Pancreas (tissue), 10 donors: ENCODE measurements around the gene CHST1. TPM values are rescaled to one million over a fixed set of nuclear protein-coding genes. Genes with fewer than 3 reads are reported as not detected.

ENCODE experiments used
- ATAC-seq, 4 donors: fragments of 200-7000 bp; cut with Tn5 transposase; one replicate each; pipeline versions ENCODE4 v1.8.0 to v1.9.1; 2020; ENCODE audit warnings: mild to moderate bottlenecking in 4 of 4, moderate library complexity in 4 of 4
- DNase-seq, 6 donors: peaks; one replicate each; pipeline ENCODE4 v3.0.0-alpha.2; 2020
- FAIRE-seq: peaks from 2 replicates; lab custom pipeline; 2012; peaks lifted over from hg19 to GRCh38; lab: Jason Lieb, UNC
- H3K27ac ChIP-seq, 4 donors: fragments of 200-600 bp; sonication (generic); 1 replicate in 3 of 4; 2 replicates in 1 of 4; pipeline versions ENCODE4 v1.5.0 to v1.8.0; 2020
- H3K27me3 ChIP-seq, 4 donors: fragments of 200-600 bp; one replicate each; pipeline ENCODE4 v1.8.0; 2021
- H3K36me3 ChIP-seq, 3 donors: fragments of 200-600 bp; sonication (generic) in 1 of 3; one replicate each; pipeline versions ENCODE4 v1.5.0 to v1.8.0; 2020 to 2021
- H3K4me1 ChIP-seq, 3 donors: fragments of 200-600 bp; one replicate each; pipeline ENCODE4 v1.8.0; 2021
- H3K4me3 ChIP-seq, 4 donors: fragments of 200-600 bp; sonication (generic) in 2 of 4; one replicate each; pipeline versions ENCODE4 v1.5.0 to v1.8.0; 2020 to 2021
- H3K9me3 ChIP-seq, 4 donors: fragments of 200-600 bp; one replicate each; pipeline ENCODE4 v1.8.0; 2021
- CTCF ChIP-seq, 4 donors: fragments of 200-600 bp; sonication (generic) in 3 of 4; IDR thresholded peaks; one replicate each; pipeline versions ENCODE4 v1.5.0 to v1.8.0; 2021; ENCODE audit warnings: antibody characterized with exemption in 4 of 4
- WGBS, 2 donors: extraction: QIAGEN DNeasy Blood & Tissue Kit; methylation state at CpG; one replicate each; pipeline ENCODE4 v1.1.7; 2013; 5-methylcytosine and 5-hydroxymethylcytosine counted together
- intact Hi-C, 3 donors: fragments of 100-400 bp; cut with DNase I; formaldehyde crosslinking; loops; one replicate each; pipeline versions ENCODE4 v1.11.1 to v1.14.2; 2022
- polyA plus RNA-seq, 2 donors: library from polyadenylated mRNA; stranded (reverse); fragments of 200-250 nt; gene quantifications; one replicate each; pipeline ENCODE4 v1.2.3, GENCODE V29; 2013
- total RNA-seq, 6 donors: library from RNA; stranded (reverse); fragmentation: NEBNext Ultra II Directional in 4 of 6; extraction: Animal tissue kit (Norgen Biotek cat#: 25700) in 4 of 6; gene quantifications; one replicate each; pipeline versions ENCODE4 v1.2.1 to v1.2.4, GENCODE V29; 2021 to 2023
- donor health status: healthy with polysubstance abuse.
- donor health status: DM: no; HTN: no; CAD: no; lungs with moderate emphysema.
- donor health status: DM: no; HTN: no; CAD: no.
- donor health status: control.
- donor health status: control.
- donor health status: Bipolar disorder and iron deficiency.
- donor health status: DM: yes; HTN: yes; CAD: no.
- donor health status: DM: no; HTN: no; CAD: no.
- donor health status: DM: no; HTN: no; CAD: no.
- donor health status: DM: yes; HTN: yes; CAD: no.

The CHST1 gene
- total and polyA plus RNA-seq, 8 donors, result 0.23 to 4.8 (median 0.65) TPM

GRCh38 chr11:45647786-45648185 lies 17.6 kb downstream of the CHST1 start:
- WGBS, 2 donors, result 16 to 30% methylated on average over 1 of the region's 1 CpG
- no peak for FAIRE-seq

GRCh38 chr11:45647329-45647728 lies 18.1 kb downstream of the CHST1 start:
- Histone ChIP-seq H3K36me3 (no peaks in the 10 kb centered on the region), H3K27me3 (peaks cover 0 to 6% (median 0%) of the 10 kb centered on the region in 4 donors), H3K27ac (no peak overlapping the region), H3K4me1 (no peaks in the 10 kb centered on the region), H3K4me3 (no peak overlapping the region), H3K9me3 (no peaks in the 10 kb centered on the region)
- intact Hi-C loops, result loop anchor here in 1 of 3 donors (10.0 kb wide), 1 partner anchor 263 kb away; no protein-coding TSS in a partner anchor
- DNase-seq (no peak), FAIRE-seq (no peak), ATAC-seq (no peak)
- TF ChIP-seq CTCF (IDR thresholded peaks at IDR 0.05), result no peak
- whole genome bisulfite sequencing, 2 donors, result 55 to 82% methylated on average over 3 of the region's 3 CpGs

More at GRCh38 chr11:45647786-45648185, 17.6 kb downstream of the CHST1 start:
- TF ChIP-seq CTCF (IDR thresholded peaks at IDR 0.05), result no peak
- no peak for ATAC-seq
- peaks cover 0 to 6% (median 0%) of the 10 kb centered on the region in 4 donors for H3K27me3 ChIP-seq
- no peak for DNase-seq
- no peak overlapping the region for H3K27ac ChIP-seq
- H3K4me3 ChIP-seq, result no peak overlapping the region
- H3K4me1 ChIP-seq, result no peaks in the 10 kb centered on the region
- no peaks in the 10 kb centered on the region for H3K9me3 ChIP-seq
- H3K36me3 ChIP-seq, result no peaks in the 10 kb centered on the region
- intact Hi-C loops, result loop anchor here in 1 of 3 donors (10.0 kb wide), 1 partner anchor 263 kb away; no protein-coding TSS in a partner anchor

GRCh38 chr11:45646275-45646927 lies 19.0 kb downstream of the CHST1 start:
- Histone ChIP-seq H3K4me1 (no peaks in the 10 kb centered on the region), H3K9me3 (no peaks in the 10 kb centered on the region), H3K36me3 (no peaks in the 10 kb centered on the region), H3K4me3 (no peak overlapping the region), H3K27me3 (peaks cover 0 to 6% (median 0%) of the 10 kb centered on the region in 4 donors), H3K27ac (no peak overlapping the region)
- intact Hi-C loops, result loop anchor here in 1 of 3 donors (10.0 kb wide), 1 partner anchor 262 kb away; no protein-coding TSS in a partner anchor
- TF ChIP-seq CTCF (IDR thresholded peaks at IDR 0.05), result no peak
- FAIRE-seq, result no peak
- ATAC-seq, result peak in 1 of 4 donors; percentile 40
- WGBS, 2 donors, result 92 to 93% methylated on average over 1 of the region's 1 CpG
- DNase-seq, result peak in 1 of 6 donors; percentile 16

GRCh38 chr11:45644981-45645889 lies 20.2 kb downstream of the CHST1 start:
- FAIRE-seq, result no peak
- H3K27ac ChIP-seq, result no peak overlapping the region
- no peak overlapping the region for H3K4me3 ChIP-seq
- TF ChIP-seq CTCF (IDR thresholded peaks at IDR 0.05), result no peak
- H3K27me3 ChIP-seq, result peaks cover 0 to 5% (median 0%) of the 10 kb centered on the region in 4 donors
- no peak for ATAC-seq
- no peaks in the 10 kb centered on the region for H3K4me1 ChIP-seq
- peak in 1 of 6 donors; percentile 21 for DNase-seq
- intact Hi-C loops, result loop anchor here in 1 of 3 donors (10.0 kb wide), 1 partner anchor 260 kb away; no protein-coding TSS in a partner anchor
- no peaks in the 10 kb centered on the region for H3K9me3 ChIP-seq
- WGBS, 2 donors, result 76 to 82% methylated on average over 10 of the region's 10 CpGs
- no peaks in the 10 kb centered on the region for H3K36me3 ChIP-seq
